Chondrocyte (in vitro differentiated cells): ENCODE measurements around the gene DGKA. TPM values are rescaled to one million over a fixed set of nuclear protein-coding genes. Genes with fewer than 3 reads are reported as not detected.

Experiments used
- DNase-seq: peaks from one replicate; pipeline ENCODE4 v3.0.0; 2021; ENCODE audit warnings: mixed read lengths, low spot score
- H3K27ac Mint-ChIP-seq: one replicate; pipeline ENCODE4 v1.8.0; 2021; ENCODE audit warnings: mild to moderate bottlenecking, moderate library complexity, mixed read lengths; ENCODE audit not compliant: unreplicated experiment
- H3K27me3 Mint-ChIP-seq: 2 replicates; pipeline ENCODE4 v1.8.0; 2021; ENCODE audit warnings: low read depth, mixed read lengths
- H3K36me3 Mint-ChIP-seq: 2 replicates; pipeline ENCODE4 v1.8.0; 2021; ENCODE audit warnings: low read depth, mixed read lengths
- H3K4me1 Mint-ChIP-seq: 2 replicates; pipeline ENCODE4 v1.8.0; 2021; ENCODE audit warnings: low read depth, mild to moderate bottlenecking, mixed read lengths
- H3K4me3 Mint-ChIP-seq: one replicate; pipeline ENCODE4 v1.8.0; 2021; ENCODE audit warnings: mild to moderate bottlenecking, moderate library complexity, mixed read lengths; ENCODE audit not compliant: unreplicated experiment
- H3K9me3 Mint-ChIP-seq: 2 replicates; pipeline ENCODE4 v1.8.0; 2021; ENCODE audit warnings: low read depth, mixed read lengths
- total RNA-seq: library from RNA; stranded (reverse); gene quantifications from 3 replicates; pipeline ENCODE4 v1.2.1, GENCODE V29; 2021
- TF ChIP-seq, protein P1 (sequence below): fragments of 200-600 bp; sonication (generic); IDR thresholded peaks from 2 replicates; pipeline ENCODE4 v1.5.0; 2021; ENCODE audit warnings: antibody characterized with exemption, mild to moderate bottlenecking, moderate library complexity

The DGKA gene
- total RNA-seq, 1 donor from 2014 or later = 66.4 TPM

- no peaks in the 10 kb centered on the region for H3K36me3 Mint-ChIP-seq
- no peaks in the 10 kb centered on the region for H3K9me3 Mint-ChIP-seq
- H3K4me1 Mint-ChIP-seq = peaks cover 24% of the 10 kb centered on the region
- H3K27ac Mint-ChIP-seq = no peak overlapping the region
- TF ChIP-seq, protein P1, sequence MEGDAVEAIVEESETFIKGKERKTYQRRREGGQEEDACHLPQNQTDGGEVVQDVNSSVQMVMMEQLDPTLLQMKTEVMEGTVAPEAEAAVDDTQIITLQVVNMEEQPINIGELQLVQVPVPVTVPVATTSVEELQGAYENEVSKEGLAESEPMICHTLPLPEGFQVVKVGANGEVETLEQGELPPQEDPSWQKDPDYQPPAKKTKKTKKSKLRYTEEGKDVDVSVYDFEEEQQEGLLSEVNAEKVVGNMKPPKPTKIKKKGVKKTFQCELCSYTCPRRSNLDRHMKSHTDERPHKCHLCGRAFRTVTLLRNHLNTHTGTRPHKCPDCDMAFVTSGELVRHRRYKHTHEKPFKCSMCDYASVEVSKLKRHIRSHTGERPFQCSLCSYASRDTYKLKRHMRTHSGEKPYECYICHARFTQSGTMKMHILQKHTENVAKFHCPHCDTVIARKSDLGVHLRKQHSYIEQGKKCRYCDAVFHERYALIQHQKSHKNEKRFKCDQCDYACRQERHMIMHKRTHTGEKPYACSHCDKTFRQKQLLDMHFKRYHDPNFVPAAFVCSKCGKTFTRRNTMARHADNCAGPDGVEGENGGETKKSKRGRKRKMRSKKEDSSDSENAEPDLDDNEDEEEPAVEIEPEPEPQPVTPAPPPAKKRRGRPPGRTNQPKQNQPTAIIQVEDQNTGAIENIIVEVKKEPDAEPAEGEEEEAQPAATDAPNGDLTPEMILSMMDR = no peak
- H3K4me3 Mint-ChIP-seq = no peak overlapping the region
- no peak for DNase-seq
- H3K27me3 Mint-ChIP-seq = no peaks in the 10 kb centered on the region
These were observed 32.8 kb downstream of the DGKA start for GRCh38 chr12:55963760-55964159.

DNA sequence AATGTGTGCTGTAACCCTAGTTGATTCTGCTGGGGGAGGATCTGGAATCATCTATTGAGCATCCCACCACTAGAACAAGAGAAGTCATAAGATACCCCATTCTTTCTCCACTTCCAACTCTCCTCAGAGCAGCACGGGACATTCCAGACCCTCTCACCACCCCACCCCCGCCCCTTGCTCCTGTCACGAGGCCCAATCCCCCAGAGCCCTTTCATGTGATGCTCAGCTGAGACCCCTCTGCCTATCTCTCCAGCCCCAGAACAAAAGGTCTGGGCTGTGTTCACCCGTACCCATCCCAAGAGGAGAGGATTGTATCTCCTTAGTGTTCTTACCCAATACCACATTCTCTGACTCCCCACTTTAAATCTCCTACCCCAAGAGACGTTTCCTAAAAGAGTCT, 34.3 kb downstream of the DGKA start:
- Mint-ChIP-seq H3K4me1 (peaks cover 24% of the 10 kb centered on the region), H3K36me3 (no peaks in the 10 kb centered on the region), H3K9me3 (no peaks in the 10 kb centered on the region), H3K27ac (no peak overlapping the region), H3K4me3 (no peak overlapping the region), H3K27me3 (no peaks in the 10 kb centered on the region)
- TF ChIP-seq, protein P1 = no peak
- no peak for DNase-seq

- Mint-ChIP-seq H3K4me3 (peak within 1 kb of the TSS; percentile 87), H3K4me1 (peaks cover 26% of the 10 kb centered on the region), H3K9me3 (no peaks in the 10 kb centered on the region), H3K27ac (peak within 1 kb of the TSS; percentile 90), H3K36me3 (peaks cover 1% of the 10 kb centered on the region), H3K27me3 (no peaks in the 10 kb centered on the region)
- DNase-seq = no peak
- TF ChIP-seq, protein P1 = no peak
These were observed 35.0 kb downstream of the DGKA start, which contains the start of gene PMEL for GRCh38 chr12:55965941-55966407. PMEL (minus strand) TSS chr12:55966042; CDS start chr12:55966011, 31 bp downstream.

DNA sequence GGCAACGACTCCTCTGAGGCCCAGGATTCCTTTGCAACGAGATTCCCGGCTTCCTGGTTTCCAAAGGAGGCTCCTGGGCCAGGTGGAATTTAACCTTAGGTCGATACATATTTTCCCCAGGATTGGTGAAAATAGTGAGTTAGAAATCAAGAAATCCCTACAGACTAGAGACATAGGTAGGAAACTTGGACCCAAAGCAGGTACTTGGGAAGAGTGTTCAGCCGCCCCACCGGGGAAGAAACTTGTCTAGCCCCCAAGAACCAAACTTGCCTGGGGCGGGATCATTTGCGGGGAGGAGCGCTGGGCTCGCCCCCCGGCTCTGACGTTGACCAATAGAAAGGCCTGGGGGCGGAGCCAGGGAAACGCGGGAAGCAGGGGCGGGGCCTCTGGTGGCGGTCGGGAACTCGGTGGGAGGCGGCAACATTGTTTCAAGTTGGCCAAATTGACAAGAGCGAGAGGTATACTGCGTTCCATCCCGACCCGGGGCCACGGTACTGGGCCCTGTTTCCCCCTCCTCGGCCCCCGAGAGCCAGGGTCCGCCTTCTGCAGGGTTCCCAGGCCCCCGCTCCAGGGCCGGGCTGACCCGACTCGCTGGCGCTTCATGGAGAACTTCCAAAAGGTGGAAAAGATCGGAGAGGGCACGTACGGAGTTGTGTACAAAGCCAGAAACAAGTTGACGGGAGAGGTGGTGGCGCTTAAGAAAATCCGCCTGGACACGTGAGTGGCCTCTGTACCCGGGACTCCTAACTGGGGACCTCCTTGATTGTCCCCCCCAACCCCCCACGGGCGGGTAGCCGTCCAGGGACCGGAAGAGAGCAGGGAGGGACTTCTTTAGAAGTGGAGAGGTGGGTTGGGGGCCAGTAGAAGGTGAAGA, 35.7 kb downstream of the DGKA start, which contains the start of gene CDK2:
Gene CDK2 (plus strand): TSS at position 423 of the 874 bp plus-strand sequence. CDS start 179 bp downstream, at position 602.
- no peaks in the 10 kb centered on the region for H3K9me3 Mint-ChIP-seq
- H3K27ac Mint-ChIP-seq = peak within 1 kb of the TSS; percentile 90
- peaks cover 1% of the 10 kb centered on the region for H3K36me3 Mint-ChIP-seq
- TF ChIP-seq, protein P1 = no peak
- no peaks in the 10 kb centered on the region for H3K27me3 Mint-ChIP-seq
- peak within 1 kb of the TSS; percentile 87 for H3K4me3 Mint-ChIP-seq
- H3K4me1 Mint-ChIP-seq = peaks cover 27% of the 10 kb centered on the region
- DNase-seq = peak; percentile 94

DNA sequence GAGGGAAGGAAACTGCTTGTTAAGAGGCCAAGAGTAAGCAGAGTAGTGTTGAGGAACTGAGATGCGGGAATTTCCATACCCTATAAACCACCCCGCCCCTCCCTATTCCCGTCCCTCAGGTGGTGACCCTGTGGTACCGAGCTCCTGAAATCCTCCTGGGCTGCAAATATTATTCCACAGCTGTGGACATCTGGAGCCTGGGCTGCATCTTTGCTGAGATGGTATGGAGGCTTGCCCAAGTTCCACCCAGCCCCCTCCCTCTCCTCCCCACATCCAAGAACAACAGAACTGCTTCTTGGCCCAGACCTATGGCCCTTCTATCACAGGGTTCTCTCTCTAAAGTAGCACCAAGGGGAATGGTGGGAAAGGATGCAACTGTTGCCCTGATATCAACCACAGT, 38.4 kb downstream of the DGKA start:
- Mint-ChIP-seq H3K27ac (no peak overlapping the region), H3K4me1 (peaks cover 27% of the 10 kb centered on the region), H3K9me3 (no peaks in the 10 kb centered on the region), H3K27me3 (no peaks in the 10 kb centered on the region), H3K36me3 (peaks cover 1% of the 10 kb centered on the region), H3K4me3 (no peak overlapping the region)
- no peak for DNase-seq
- TF ChIP-seq, protein P1 = no peak
